Measurements from ENCODE around the gene MAF.

MAF gene

DNA sequence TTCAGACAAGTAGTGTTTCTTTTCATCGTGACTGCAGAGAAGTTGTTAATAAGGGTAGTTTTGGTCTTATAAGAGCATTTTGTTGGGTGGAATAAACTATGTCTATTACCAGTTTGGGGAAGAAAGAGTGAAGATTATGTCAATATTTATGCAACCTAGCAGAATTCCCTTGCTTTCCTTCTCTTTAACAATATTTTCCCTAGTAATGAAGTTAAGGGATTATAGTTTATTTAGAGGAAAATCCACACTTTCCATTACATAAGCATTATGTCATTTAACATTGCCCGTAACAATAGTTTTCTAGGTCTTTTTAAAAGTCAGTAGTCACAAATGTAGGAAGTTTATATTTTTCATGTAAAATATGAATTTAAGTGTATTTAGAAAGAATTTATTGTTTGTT, 2.5 kb upstream of the MAF start:
- TF ChIP-seq CTCF (conservative IDR thresholded peaks at IDR 0.05): no peak
- TF ChIP-seq ZFX (IDR thresholded peaks at IDR 0.05): no peak
- H3K27ac ChIP-seq: no peak overlapping the region

DNA sequence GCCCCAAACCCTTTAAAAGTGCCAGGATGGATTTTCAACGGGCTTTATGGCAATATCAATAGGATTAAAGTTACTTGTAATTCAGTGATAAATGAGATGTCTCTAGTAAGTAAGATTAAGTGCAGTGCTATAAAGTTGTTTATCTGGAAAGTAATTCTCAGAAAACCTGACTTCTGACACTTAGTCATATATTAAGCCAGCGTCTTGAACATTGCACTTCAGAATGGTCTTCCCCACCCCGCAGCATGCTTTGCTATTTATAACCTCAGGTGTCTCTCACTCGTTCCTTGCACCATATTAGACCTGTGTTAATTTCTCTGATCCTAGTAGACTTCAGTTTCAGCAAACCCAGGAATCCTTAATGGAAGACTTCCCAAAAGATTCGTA, 2.1 kb upstream of the MAF start:
- TF ChIP-seq ZFX (IDR thresholded peaks at IDR 0.05): no peak
- no peak for TF ChIP-seq CTCF (conservative IDR thresholded peaks at IDR 0.05)

GRCh38 chr16:79601931-79602627, 1.5 kb upstream of the MAF start:
- 0 out of 2 replicates have a peak overlapping the region, but pooled peaks have one; percentile 27 for H3K27ac ChIP-seq
- TF ChIP-seq CTCF (conservative IDR thresholded peaks at IDR 0.05): peak; percentile 83
- no peak for TF ChIP-seq ZFX (IDR thresholded peaks at IDR 0.05)

More for the DNA sequence above, 2.1 kb upstream of the MAF start:
- H3K27ac ChIP-seq: no peak overlapping the region

DNA sequence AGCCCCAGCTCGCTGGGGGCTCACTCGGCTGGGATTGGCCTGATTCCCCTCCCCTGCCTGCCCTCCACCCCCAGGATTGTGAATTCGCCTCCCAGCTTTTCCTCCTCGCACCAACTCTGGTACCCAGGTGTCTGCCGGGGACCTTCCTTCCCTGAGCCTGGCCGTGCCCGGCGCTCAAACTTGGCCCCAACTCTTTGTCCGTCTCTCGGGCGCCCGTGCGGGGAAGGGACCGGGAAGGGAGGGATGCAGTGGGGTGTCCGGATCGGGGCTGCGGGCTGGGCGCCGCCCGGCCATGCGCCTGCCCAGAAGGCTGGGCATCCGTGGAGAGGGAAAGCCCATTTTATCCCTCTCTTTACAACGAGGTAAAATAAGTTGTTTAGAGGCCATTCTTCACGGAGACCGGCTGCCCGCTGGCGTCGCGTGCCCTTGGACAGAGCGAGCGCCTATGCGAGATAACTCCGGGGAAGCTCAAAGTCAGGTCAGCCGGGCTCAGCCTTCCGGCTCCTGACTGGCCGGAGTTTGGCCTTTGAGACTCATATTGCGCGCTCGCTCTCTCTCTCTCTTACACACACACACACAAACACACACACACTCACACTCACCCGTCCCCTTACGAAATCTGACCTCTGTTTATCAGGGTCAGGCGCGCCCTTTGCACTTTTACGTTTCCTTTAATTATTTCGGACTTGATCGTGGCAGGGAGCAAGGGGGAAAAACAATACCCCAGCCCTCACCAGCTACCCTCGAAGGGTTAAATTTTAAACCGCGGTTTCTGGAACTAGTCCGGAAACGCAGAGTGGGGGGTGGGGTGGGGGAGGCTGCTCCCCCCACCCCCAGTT, 774 bp upstream of the MAF start:
- H3K27ac ChIP-seq: peak overlapping the region; percentile 27
- no peak for TF ChIP-seq CTCF (conservative IDR thresholded peaks at IDR 0.05)
- TF ChIP-seq ZFX (IDR thresholded peaks at IDR 0.05): no peak

DNA sequence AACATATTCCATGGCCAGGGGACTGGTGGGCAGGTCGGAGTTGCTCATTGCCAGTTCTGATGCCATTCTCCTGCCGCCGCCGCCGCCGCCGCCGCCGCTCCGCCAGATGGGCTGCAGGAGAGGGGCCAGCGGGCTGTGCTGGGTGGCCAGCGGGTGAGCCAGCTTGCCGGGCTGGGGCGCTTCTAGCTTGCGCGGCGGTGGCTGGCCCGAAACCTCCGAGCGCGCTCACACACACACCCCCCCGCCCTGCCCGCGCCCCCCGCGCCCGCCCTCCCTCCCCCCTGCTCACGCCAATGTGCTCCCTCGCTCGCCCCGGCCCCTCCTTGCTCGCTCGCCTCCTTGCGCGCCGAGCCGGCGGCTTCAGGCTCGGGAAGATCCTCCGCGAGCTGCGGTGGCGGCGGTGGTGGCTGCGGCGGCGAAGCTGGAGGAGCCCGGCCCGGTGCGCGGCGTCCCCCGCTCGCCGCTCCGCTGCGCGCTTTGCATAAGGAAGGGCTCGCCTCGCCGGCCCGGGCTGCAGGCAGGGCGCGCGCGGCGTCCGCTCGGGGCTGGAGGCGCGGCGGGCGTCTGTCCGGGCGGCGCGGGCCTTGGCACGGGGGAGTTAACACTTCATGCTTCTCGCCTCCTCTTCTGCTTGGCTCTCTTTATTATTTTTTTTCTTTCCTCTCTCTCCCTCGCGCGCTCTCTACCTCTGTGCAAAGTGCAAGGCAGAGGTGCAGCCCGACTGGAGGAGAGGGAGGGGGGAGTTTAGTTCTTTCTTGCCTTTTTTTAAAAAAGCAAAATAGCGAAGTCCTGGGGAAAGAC, 500 bp downstream of the MAF start:
- H3K27ac ChIP-seq: peak overlapping the region; percentile 27
- TF ChIP-seq CTCF (conservative IDR thresholded peaks at IDR 0.05) (no peak), ZFX (IDR thresholded peaks at IDR 0.05) (no peak)

DNA sequence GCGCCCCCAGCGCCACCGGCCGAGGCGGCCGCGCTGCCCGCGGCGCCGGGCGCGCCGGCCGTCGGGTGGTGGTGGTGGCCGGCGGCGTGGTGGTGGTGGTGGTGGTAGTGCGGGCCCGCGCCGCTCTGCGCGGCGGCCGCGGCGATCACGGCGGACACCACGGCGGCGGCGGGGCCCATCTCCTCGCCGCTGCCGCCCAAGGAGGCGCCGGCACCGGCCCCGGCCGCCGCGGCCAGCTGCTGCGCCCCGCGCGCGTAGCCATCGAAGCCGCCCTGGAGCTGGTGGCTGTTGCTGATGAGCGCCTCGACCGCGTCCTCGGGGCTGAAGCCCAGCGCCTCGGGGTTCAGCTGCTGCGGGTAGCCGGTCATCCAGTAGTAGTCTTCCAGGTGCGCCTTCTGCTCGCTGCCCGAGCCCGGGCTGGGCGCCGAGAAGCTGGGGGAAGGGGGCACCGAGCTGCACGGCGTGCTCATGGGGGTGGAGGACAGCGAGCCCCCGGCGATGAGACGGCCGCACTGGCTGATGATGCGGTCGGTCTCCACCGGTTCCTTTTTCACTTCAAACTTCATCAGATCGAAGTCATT, 1.2 kb downstream of the MAF start:
- H3K27ac ChIP-seq: peak overlapping the region; percentile 27
- TF ChIP-seq ZFX (IDR thresholded peaks at IDR 0.05) (no peak), CTCF (conservative IDR thresholded peaks at IDR 0.05) (no peak)
